Heart right ventricle (tissue), 16 donors: ENCODE data around the gene SLAMF9. TPM values are rescaled to one million over a fixed set of nuclear protein-coding genes. Genes with fewer than 3 reads are reported as not detected.

ENCODE experiments used
- ATAC-seq, 8 donors: fragments of 200-7000 bp; cut with Tn5 transposase; one replicate each; pipeline ENCODE4 v1.9.1; 2020; ENCODE audit warnings: mild to moderate bottlenecking in 8 of 8, moderate library complexity in 8 of 8, moderate number of reproducible peaks in 1 of 8
- DNase-seq, 2 donors: peaks; one replicate each; pipeline ENCODE4 v3.0.0-alpha.2; 2020
- H3K27ac ChIP-seq, 10 donors: fragments of 200-600 bp; sonication (generic) in 2 of 10; one replicate each; pipeline versions ENCODE4 v1.5.0 to v1.8.0; 2020 to 2022; ENCODE audit warnings: mild to moderate bottlenecking in 3 of 10
- H3K27me3 ChIP-seq, 7 donors: fragments of 200-600 bp; one replicate each; pipeline ENCODE4 v1.8.0; 2021 to 2022; ENCODE audit warnings: mild to moderate bottlenecking in 2 of 7
- H3K36me3 ChIP-seq, 9 donors: fragments of 200-600 bp; sonication (generic) in 1 of 9; one replicate each; pipeline versions ENCODE4 v1.5.0 to v1.8.0; 2020 to 2022; ENCODE audit warnings: mild to moderate bottlenecking in 2 of 9
- H3K4me1 ChIP-seq, 9 donors: fragments of 200-600 bp; sonication (generic) in 1 of 9; one replicate each; pipeline versions ENCODE4 v1.5.0 to v1.8.0; 2020 to 2022; ENCODE audit warnings: mild to moderate bottlenecking in 4 of 9
- H3K4me3 ChIP-seq, 10 donors: fragments of 200-600 bp; sonication (generic) in 2 of 10; one replicate each; pipeline versions ENCODE4 v1.5.0 to v1.8.0; 2020 to 2022; ENCODE audit warnings: mild to moderate bottlenecking in 7 of 10, moderate library complexity in 2 of 10
- H3K9me3 ChIP-seq, 11 donors: fragments of 200-600 bp in 10 of 11; sonication (generic) in 2 of 11; one replicate each; pipeline versions ENCODE4 v1.5.0 to v1.8.0; 2013 to 2022; ENCODE audit warnings: mild to moderate bottlenecking in 2 of 11, control low read depth in 1 of 11, moderate library complexity in 1 of 11
- WGBS, 2 donors: extraction: QIAGEN DNeasy Blood & Tissue Kit; methylation state at CpG; one replicate each; pipeline ENCODE4 v1.1.7; 2013; ENCODE audit warnings: inconsistent platforms in 1 of 2; 5-methylcytosine and 5-hydroxymethylcytosine counted together
- intact Hi-C, 10 donors: fragments of 100-400 bp; cut with DNase I; formaldehyde crosslinking; loops; one replicate each; pipeline versions ENCODE4 v1.11.1 to v1.14.2; 2022
- polyA plus RNA-seq, 2 donors: library from polyadenylated mRNA; stranded (reverse); fragments of 200-250 nt; gene quantifications; one replicate each; pipeline ENCODE4 v1.2.3, GENCODE V29; 2013
- total RNA-seq, 10 donors: library from RNA; stranded (reverse); fragmentation: NEBNext Ultra II Directional in 3 of 10; extraction: Animal tissue kit (Norgen Biotek cat#: 25700) in 3 of 10; gene quantifications; one replicate each; pipeline versions ENCODE4 v1.2.1 to v1.2.4, GENCODE V29; 2021 to 2023
- TF ChIP-seq, protein P1 (sequence below), 9 donors: fragments of 200-600 bp; sonication (generic) in 2 of 9; IDR thresholded peaks; one replicate each; pipeline versions ENCODE4 v1.5.0 to v1.8.0; 2021 to 2022; ENCODE audit warnings: antibody characterized with exemption in 9 of 9, mild to moderate bottlenecking in 5 of 9, moderate library complexity in 1 of 9
- donor health status: Arrhythmogenic right ventricular cardiomyopathy.
- donor health status: ischemic (EF 13 %, LVEDD 7.1; RV severe dilation, severe dysfunction).
- donor health status: healthy with polysubstance abuse.
- donor health status: DM: no; HTN: yes; CAD: no.
- donor health status: DM: no; HTN: no; CAD: no.
- donor health status: ischemic (EF 25% LVEDD 6.9; RV normal size, moderate dysfunction).
- donor health status: ischemic (EF 25% LVEDD 5.7; RV mildly dilated, moderate dysfunction).
- donor health status: healthy.
- donor health status: DM: yes; HTN: yes; CAD: no.
- donor health status: Ischemic cardiomyopathy.
- donor health status: ischemic (EF 35%, LVEDD 5.7; RV mildly dilated, moderate dysfunction).
- donor health status: nonischemic (EF 11% LVEDD 7.7; RV severe dilation, severe dysfunction).
- donor health status: DM: yes; HTN: yes; CAD: no.
- donor health status: PGD.
- donor health status: ischemic (EF 29% LVEDD 5.4; RV normal size, mild dysfunction).
- donor health status: nonischemic (EF 23%, LVEDD 6.1; RV moderate dilation, normal function).

SLAMF9 gene
- total and polyA plus RNA-seq, 12 donors, result 0.13 TPM; not detected in 11

DNA sequence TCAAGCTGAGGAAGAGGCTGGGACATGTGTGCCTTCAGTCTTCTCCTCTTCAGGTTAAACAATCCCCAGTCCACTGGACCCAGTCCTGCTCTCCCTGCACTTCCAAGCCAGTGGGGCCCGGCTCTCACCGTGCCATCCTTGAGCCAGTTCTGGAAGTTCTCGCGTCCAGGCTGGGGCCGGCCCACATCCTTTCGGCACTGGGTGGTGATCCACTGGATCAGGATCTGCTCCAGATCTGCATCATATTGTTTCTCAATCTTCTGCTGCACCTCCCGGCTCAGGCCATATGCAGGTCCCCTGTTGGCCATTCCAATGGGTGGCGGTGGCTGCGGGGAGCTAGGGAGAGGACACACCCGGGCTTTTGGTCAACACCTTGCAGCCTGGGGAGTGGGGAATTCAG, 33.8 kb downstream of the SLAMF9 start:
- Histone ChIP-seq H3K4me1 (peaks cover 18 to 82% (median 74%) of the 10 kb centered on the region in 9 donors), H3K36me3 (peaks cover 0 to 66% (median 32%) of the 10 kb centered on the region in 9 donors), H3K4me3 (peak overlapping the region in 1 of 10 donors; percentile 3), H3K27ac (peak overlapping the region in 7 of 10 donors; percentile 9 to 100 (median 94)), H3K9me3 (no peaks in the 10 kb centered on the region), H3K27me3 (no peaks in the 10 kb centered on the region)
- DNase-seq, result no peak
- TF ChIP-seq, protein P1, sequence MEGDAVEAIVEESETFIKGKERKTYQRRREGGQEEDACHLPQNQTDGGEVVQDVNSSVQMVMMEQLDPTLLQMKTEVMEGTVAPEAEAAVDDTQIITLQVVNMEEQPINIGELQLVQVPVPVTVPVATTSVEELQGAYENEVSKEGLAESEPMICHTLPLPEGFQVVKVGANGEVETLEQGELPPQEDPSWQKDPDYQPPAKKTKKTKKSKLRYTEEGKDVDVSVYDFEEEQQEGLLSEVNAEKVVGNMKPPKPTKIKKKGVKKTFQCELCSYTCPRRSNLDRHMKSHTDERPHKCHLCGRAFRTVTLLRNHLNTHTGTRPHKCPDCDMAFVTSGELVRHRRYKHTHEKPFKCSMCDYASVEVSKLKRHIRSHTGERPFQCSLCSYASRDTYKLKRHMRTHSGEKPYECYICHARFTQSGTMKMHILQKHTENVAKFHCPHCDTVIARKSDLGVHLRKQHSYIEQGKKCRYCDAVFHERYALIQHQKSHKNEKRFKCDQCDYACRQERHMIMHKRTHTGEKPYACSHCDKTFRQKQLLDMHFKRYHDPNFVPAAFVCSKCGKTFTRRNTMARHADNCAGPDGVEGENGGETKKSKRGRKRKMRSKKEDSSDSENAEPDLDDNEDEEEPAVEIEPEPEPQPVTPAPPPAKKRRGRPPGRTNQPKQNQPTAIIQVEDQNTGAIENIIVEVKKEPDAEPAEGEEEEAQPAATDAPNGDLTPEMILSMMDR (IDR thresholded peaks at IDR 0.05), result no peak
- intact Hi-C loops, result loop anchor here in 3 of 10 donors (5.0 to 10.0 kb wide), 3 partner anchors 63 to 68 kb away; no protein-coding TSS in a partner anchor
- WGBS, 2 donors, result 65 to 78% methylated on average over 10 of the region's 10 CpGs
- no peak for ATAC-seq

DNA sequence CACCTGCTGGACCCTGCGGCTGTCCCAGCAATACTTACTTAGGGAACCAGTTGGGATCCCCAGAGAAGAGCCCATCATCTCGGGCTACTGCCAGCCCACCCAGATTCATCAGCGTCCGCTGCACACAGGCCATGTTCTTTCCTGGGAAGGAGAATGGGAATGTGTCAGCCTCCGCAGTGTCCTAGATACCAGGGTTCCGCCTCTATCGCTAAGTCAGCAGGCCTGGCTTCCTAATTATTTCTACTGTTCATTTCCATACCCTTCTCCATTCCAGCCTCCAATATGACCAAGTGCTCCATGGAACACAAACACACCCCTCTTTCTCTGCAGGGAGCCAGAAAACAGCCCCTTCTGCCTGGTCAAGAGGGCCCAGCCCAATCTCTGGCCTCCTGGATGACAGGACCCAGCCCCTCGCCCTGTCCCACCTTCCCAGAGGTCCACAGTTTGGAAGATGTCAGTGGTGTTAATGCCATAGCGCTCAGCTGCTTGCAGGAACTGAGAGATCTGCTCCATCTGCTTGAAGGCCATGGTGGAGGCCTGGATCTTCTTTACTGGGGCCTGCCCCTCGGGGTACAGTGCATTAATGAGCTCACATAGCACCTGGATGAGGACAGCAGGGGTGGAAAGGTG, 34.7 kb downstream of the SLAMF9 start:
- Histone ChIP-seq H3K9me3 (no peaks in the 10 kb centered on the region), H3K4me1 (peaks cover 18 to 82% (median 74%) of the 10 kb centered on the region in 9 donors), H3K27ac (peak overlapping the region in 7 of 10 donors; percentile 9 to 100 (median 53)), H3K27me3 (no peaks in the 10 kb centered on the region), H3K4me3 (no peak overlapping the region), H3K36me3 (peaks cover 0 to 67% (median 32%) of the 10 kb centered on the region in 9 donors)
- intact Hi-C loops, result no loop called here
- DNase-seq, result no peak
- TF ChIP-seq, protein P1 (IDR thresholded peaks at IDR 0.05), result no peak
- 89 to 97% methylated on average over 10 of the region's 10 CpGs for WGBS, 2 donors
- ATAC-seq, result no peak

DNA sequence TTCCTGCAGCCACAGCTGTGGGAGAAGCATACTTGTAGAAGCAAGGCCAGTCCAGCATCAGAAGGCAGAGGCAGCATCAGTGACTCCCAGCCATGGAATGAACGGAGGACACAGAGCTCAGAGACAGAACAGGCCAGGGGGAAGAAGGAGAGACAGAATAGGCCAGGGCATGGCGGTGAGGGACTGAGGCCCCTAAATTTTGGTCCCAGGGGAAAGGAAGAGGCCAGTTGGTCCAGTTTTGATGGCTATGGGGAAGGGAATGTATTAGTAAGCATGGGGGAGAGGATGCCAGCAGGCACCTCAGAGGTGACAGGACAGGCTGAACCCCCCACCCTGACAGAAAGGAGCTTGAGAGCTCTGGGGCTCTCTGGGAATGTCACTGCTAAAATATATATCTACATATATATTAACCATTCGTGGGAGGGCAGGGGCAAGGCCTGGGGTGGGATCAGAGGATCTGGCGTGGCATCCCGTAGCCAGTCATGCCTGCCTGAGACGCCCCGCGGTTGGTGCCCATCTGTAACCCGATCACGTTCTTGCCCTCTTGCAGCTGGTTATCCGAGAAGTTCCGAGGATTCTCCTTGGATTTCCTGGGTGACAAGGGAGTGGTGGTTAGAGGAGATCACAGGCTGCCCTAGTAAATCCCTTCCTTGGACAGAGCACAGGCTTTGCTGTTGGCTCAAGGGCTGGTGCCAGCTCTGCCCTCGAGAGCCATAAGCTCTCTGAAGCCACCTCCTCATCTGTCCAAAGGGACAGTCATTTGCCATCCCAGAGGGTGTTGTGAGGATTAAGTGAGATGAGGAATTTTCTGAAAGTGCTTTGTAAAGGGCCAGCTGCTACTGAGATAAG, 35.5 kb downstream of the SLAMF9 start:
- H3K4me3 ChIP-seq, result no peak overlapping the region
- DNase-seq, result no peak
- no peaks in the 10 kb centered on the region for H3K27me3 ChIP-seq
- no peaks in the 10 kb centered on the region for H3K9me3 ChIP-seq
- WGBS, 2 donors, result 88 to 93% methylated on average over 13 of the region's 13 CpGs
- H3K27ac ChIP-seq, result peak overlapping the region in 5 of 10 donors; percentile 28 to 100 (median 53)
- no peak for ATAC-seq
- H3K4me1 ChIP-seq, result peaks cover 19 to 86% (median 74%) of the 10 kb centered on the region in 9 donors
- H3K36me3 ChIP-seq, result peaks cover 0 to 67% (median 32%) of the 10 kb centered on the region in 9 donors
- TF ChIP-seq, protein P1 (IDR thresholded peaks at IDR 0.05), result no peak
- intact Hi-C loops, result no loop called here

DNA sequence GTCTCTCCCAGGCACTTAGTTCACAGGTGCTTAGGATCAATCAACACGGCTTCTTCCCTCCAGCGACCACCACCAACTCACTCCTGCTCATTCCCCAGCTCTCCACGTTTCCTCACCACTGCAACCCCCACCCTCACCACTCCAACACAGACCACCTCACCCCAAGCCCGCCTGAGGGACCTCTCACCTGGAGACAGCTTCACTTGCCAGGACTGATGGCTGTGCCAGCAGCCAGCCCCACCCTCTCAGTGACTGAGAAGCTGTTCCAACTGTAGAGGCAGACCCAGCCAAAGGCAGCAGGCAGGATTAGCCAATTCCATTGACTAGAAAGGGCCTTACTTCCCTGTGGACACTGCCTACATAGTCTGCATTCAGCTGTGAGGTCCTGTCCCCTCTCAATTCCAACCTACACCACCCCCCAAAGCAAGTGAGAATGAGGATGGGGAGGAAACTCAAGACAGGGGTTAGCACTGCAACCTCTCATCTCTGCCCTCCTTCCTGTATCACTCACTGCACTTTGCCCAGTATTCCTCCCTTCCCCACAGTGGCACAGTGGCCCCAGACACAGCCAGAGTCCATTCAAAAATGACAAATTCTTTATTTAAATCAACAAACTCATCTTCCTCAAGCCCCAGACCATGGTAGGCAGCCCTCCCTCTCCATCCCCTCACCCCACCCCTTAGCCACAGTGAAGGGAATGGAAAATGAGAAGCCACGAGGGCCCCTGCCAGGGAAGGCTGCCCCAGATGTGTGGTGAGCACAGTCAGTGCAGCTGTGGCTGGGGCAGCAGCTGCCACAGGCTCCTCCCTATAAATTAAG, 36.3 kb downstream of the SLAMF9 start:
- WGBS, 2 donors, result 75 to 76% methylated on average over 5 of the region's 5 CpGs

More for the DNA sequence above, 36.3 kb downstream of the SLAMF9 start:
- intact Hi-C loops, result no loop called here
- H3K9me3 ChIP-seq, result no peaks in the 10 kb centered on the region
- TF ChIP-seq, protein P1 (IDR thresholded peaks at IDR 0.05), result no peak
- DNase-seq (no peak), ATAC-seq (peak in 1 of 8 donors; percentile 5)
- H3K27me3 ChIP-seq, result no peaks in the 10 kb centered on the region
- H3K4me3 ChIP-seq, result no peak overlapping the region
- peaks cover 0 to 67% (median 32%) of the 10 kb centered on the region in 9 donors for H3K36me3 ChIP-seq
- peaks cover 21 to 88% (median 70%) of the 10 kb centered on the region in 9 donors for H3K4me1 ChIP-seq
- H3K27ac ChIP-seq, result peak overlapping the region in 4 of 10 donors; percentile 1 to 53 (median 18)
